Nephron (organoid): ENCODE data around the gene NPPB.

Experiments
- H3K27ac Mint-ChIP-seq, 3 experiments: 2 replicates each; pipeline ENCODE4 v1.8.0; 2020; ENCODE audit warnings: mixed read lengths in 3 of 3, mild to moderate bottlenecking in 2 of 3, moderate library complexity in 1 of 3
- H3K27me3 Mint-ChIP-seq: 2 replicates; pipeline ENCODE4 v1.8.0; 2021; ENCODE audit warnings: low read depth, mild to moderate bottlenecking, moderate library complexity, mixed read lengths
- H3K36me3 Mint-ChIP-seq: 2 replicates; pipeline ENCODE4 v1.8.0; 2020; ENCODE audit warnings: low read depth, mixed read lengths
- H3K4me1 Mint-ChIP-seq: 2 replicates; pipeline ENCODE4 v1.8.0; 2020; ENCODE audit warnings: mixed read lengths
- H3K4me3 Mint-ChIP-seq, 3 experiments: 2 replicates each; pipeline ENCODE4 v1.8.0; 2020; ENCODE audit warnings: mild to moderate bottlenecking in 3 of 3, mixed read lengths in 3 of 3, moderate library complexity in 2 of 3
- H3K9me3 Mint-ChIP-seq: 2 replicates; pipeline ENCODE4 v1.8.0; 2020; ENCODE audit warnings: mixed read lengths
- CTCF ChIP-seq, 3 experiments: fragments of 200-600 bp; sonication (generic); IDR thresholded peaks; one replicate each; pipeline ENCODE4 v1.5.0; 2021; ENCODE audit warnings: antibody characterized with exemption in 3 of 3; ENCODE audit not compliant: unreplicated experiment in 3 of 3

Gene NPPB

GRCh38 chr1:11841245-11842153 is 17.2 kb downstream of the NPPB start:
- Mint-ChIP-seq H3K9me3 (no peaks in the 10 kb centered on the region), H3K4me1 (peaks cover 22% of the 10 kb centered on the region), H3K27ac (peak overlapping the region in 2 of 3 experiments; percentile 15 to 27), H3K4me3 (no peak overlapping the region), H3K27me3 (no peaks in the 10 kb centered on the region), H3K36me3 (peaks cover 62% of the 10 kb centered on the region)
- TF ChIP-seq CTCF (IDR thresholded peaks at IDR 0.05; ENCODE audit: unreplicated experiment in 3 of 3) = no peak

GRCh38 chr1:11839727-11840705 is 18.7 kb downstream of the NPPB start:
- Mint-ChIP-seq H3K9me3 (no peaks in the 10 kb centered on the region), H3K27me3 (no peaks in the 10 kb centered on the region), H3K27ac (no peak overlapping the region), H3K4me1 (peaks cover 16% of the 10 kb centered on the region), H3K36me3 (peaks cover 61% of the 10 kb centered on the region), H3K4me3 (no peak overlapping the region)
- TF ChIP-seq CTCF (IDR thresholded peaks at IDR 0.05; ENCODE audit: unreplicated experiment in 3 of 3) = no peak

- peak; percentile 95 to 98 (median 96) for TF ChIP-seq CTCF (IDR thresholded peaks at IDR 0.05; ENCODE audit: unreplicated experiment in 3 of 3)
- Mint-ChIP-seq H3K4me1 (peaks cover 16% of the 10 kb centered on the region), H3K36me3 (peaks cover 63% of the 10 kb centered on the region), H3K27ac (no peak overlapping the region), H3K27me3 (no peaks in the 10 kb centered on the region), H3K9me3 (no peaks in the 10 kb centered on the region), H3K4me3 (no peak overlapping the region)
Measured at GRCh38 chr1:11838349-11839272, 20.1 kb downstream of the NPPB start.

- peaks cover 16% of the 10 kb centered on the region for H3K4me1 Mint-ChIP-seq
- H3K27ac Mint-ChIP-seq = no peak overlapping the region
- H3K4me3 Mint-ChIP-seq = no peak overlapping the region
- no peaks in the 10 kb centered on the region for H3K9me3 Mint-ChIP-seq
- TF ChIP-seq CTCF (IDR thresholded peaks at IDR 0.05; ENCODE audit: unreplicated experiment in 3 of 3) = no peak
- H3K27me3 Mint-ChIP-seq = no peaks in the 10 kb centered on the region
- peaks cover 61% of the 10 kb centered on the region for H3K36me3 Mint-ChIP-seq
Measured at GRCh38 chr1:11837767-11838348, 20.9 kb downstream of the NPPB start.
